H1 (cell line): ENCODE data around the gene USP13. TPM values are rescaled to one million over a fixed set of nuclear protein-coding genes. Genes with fewer than 3 reads are reported as not detected.

Experiments
- CTCF ChIA-PET: fragments of 300-600 bp; sonication (Branson Sonifier 250); formaldehyde crosslinking; loops from one replicate; lab custom pipeline; 2021; ENCODE audit not compliant: partially characterized antibody; lab: Charles Lee
- POLR2A ChIA-PET: fragments of 300-600 bp; sonication (Branson Sonifier 250); formaldehyde crosslinking; loops from one replicate; lab custom pipeline; 2021; ENCODE audit warnings: inconsistent platforms; ENCODE audit not compliant: partially characterized antibody; lab: Charles Lee
- DNase-seq, 2 experiments: peaks; one replicate each; pipeline versions ENCODE4 v3.0.0 to v3.0.0-alpha.2; 2010 to 2022; ENCODE audit warnings: low spot score in 2 of 2, low read depth in 1 of 2, mixed read lengths in 1 of 2
- FAIRE-seq: peaks from 2 replicates; lab custom pipeline; 2011; peaks lifted over from hg19 to GRCh38; lab: Jason Lieb, UNC
- H2AFZ ChIP-seq: 2 replicates; pipeline ENCODE4 v1.8.1; 2012; ENCODE audit warnings: low read length, inconsistent platforms
- H2AK5ac ChIP-seq: 2 replicates; pipeline ENCODE4 v1.6.1; 2013; ENCODE audit warnings: low read depth, low read length
- H2BK120ac ChIP-seq: replicated peaks from 2 replicates; pipeline ENCODE3; 2013; ENCODE audit warnings: low read depth, low read length, inconsistent platforms
- H2BK12ac ChIP-seq: 2 replicates; pipeline ENCODE4 v1.6.1; 2013; ENCODE audit warnings: low read depth, low read length
- H2BK15ac ChIP-seq: 2 replicates; pipeline ENCODE4 v1.6.1; 2013; ENCODE audit warnings: low read length
- H2BK20ac ChIP-seq: 2 replicates; pipeline ENCODE4 v1.6.1; 2013; ENCODE audit warnings: low read length
- H2BK5ac ChIP-seq: 2 replicates; pipeline ENCODE4 v1.6.1; 2013; ENCODE audit warnings: low read depth, low read length
- H3K14ac ChIP-seq: 2 replicates; pipeline ENCODE4 v1.6.1; 2013; ENCODE audit warnings: inconsistent platforms; ENCODE audit not compliant: insufficient read length
- H3K18ac ChIP-seq: 2 replicates; pipeline ENCODE4 v1.6.1; 2013; ENCODE audit warnings: low read length; ENCODE audit errors: extremely low read depth
- H3K23ac ChIP-seq: 2 replicates; pipeline ENCODE4 v1.6.1; 2013; ENCODE audit warnings: inconsistent platforms; ENCODE audit not compliant: insufficient read length
- H3K23me2 ChIP-seq: 2 replicates; pipeline ENCODE4 v1.6.1; 2013; ENCODE audit warnings: low read depth, low read length
- H3K27ac ChIP-seq: 2 replicates; pipeline ENCODE4 v1.6.1; 2011; ENCODE audit warnings: low read depth, low read length, inconsistent platforms
- H3K27me3 ChIP-seq, 4 experiments: replicated peaks in 1 of 4; 1 replicate in 1 of 4; 2 replicates in 3 of 4; pipeline versions ENCODE4 v1.6.1 to v1.8.1; 2011 to 2013; ENCODE audit warnings: low read length in 3 of 4, mild to moderate bottlenecking in 3 of 4, inconsistent platforms in 2 of 4, mixed read lengths in 2 of 4, moderate library complexity in 1 of 4; ENCODE audit not compliant: control insufficient read depth in 3 of 4, insufficient read depth in 3 of 4; ENCODE audit errors: extremely low read depth in 1 of 4
- H3K36me3 ChIP-seq, 4 experiments: 2 replicates each; pipeline versions ENCODE4 v1.6.1 to v1.8.1; 2011 to 2013; ENCODE audit warnings: mild to moderate bottlenecking in 4 of 4, low read length in 3 of 4, moderate library complexity in 2 of 4, control low read depth in 1 of 4, inconsistent platforms in 1 of 4; ENCODE audit not compliant: insufficient read depth in 4 of 4, control insufficient read depth in 2 of 4
- H3K4ac ChIP-seq: replicated peaks from 2 replicates; pipeline ENCODE3; 2013; ENCODE audit warnings: low read length, low read depth, mixed read lengths, inconsistent platforms; ENCODE audit not compliant: insufficient read length
- H3K4me1 ChIP-seq, 4 experiments: replicated peaks in 1 of 4; 1 replicate in 1 of 4; 2 replicates in 3 of 4; pipeline versions ENCODE4 v1.6.1 to v1.8.1; 2011 to 2013; ENCODE audit warnings: low read length in 3 of 4, inconsistent platforms in 2 of 4, mixed read lengths in 1 of 4; ENCODE audit not compliant: insufficient read depth in 4 of 4, control insufficient read depth in 3 of 4
- H3K4me2 ChIP-seq, 2 experiments: 2 replicates each; pipeline versions ENCODE4 v1.6.1 to v1.8.1; 2011 to 2013; ENCODE audit warnings: low read depth in 2 of 2, low read length in 2 of 2, control low read depth in 1 of 2, inconsistent platforms in 1 of 2, mild to moderate bottlenecking in 1 of 2; ENCODE audit not compliant: insufficient read depth in 1 of 2
- H3K4me3 ChIP-seq, 4 experiments: fragments of 200-600, 300-600 bp in 1 of 4; sonication (generic), shearing (Covaris generic), sonication (Bioruptor Twin) in 1 of 4; 2 replicates each; pipeline versions ENCODE4 v1.5.1 to v1.8.1; 2011 to 2016; ENCODE audit warnings: low read length in 4 of 4, low read depth in 3 of 4, control low read depth in 2 of 4, inconsistent platforms in 2 of 4, mild to moderate bottlenecking in 2 of 4, mixed read lengths in 1 of 4, moderate library complexity in 1 of 4; ENCODE audit not compliant: insufficient read depth in 2 of 4; ENCODE audit errors: extremely low read depth in 1 of 4
- H3K56ac ChIP-seq: replicated peaks from 2 replicates; pipeline ENCODE3; 2013; ENCODE audit warnings: low read depth, mild to moderate bottlenecking, mixed read lengths, low read length, inconsistent platforms; ENCODE audit not compliant: insufficient read length
- H3K79me1 ChIP-seq: 2 replicates; pipeline ENCODE4 v1.6.1; 2013; ENCODE audit warnings: low read depth, low read length, control low read depth
- H3K79me2 ChIP-seq, 2 experiments: 2 replicates each; pipeline versions ENCODE4 v1.6.1 to v1.8.1; 2012 to 2013; ENCODE audit warnings: low read length in 2 of 2, mild to moderate bottlenecking in 2 of 2, inconsistent platforms in 1 of 2; ENCODE audit not compliant: insufficient read depth in 2 of 2, control insufficient read depth in 1 of 2
- H3K9ac ChIP-seq, 4 experiments: replicated peaks in 1 of 4; 1 replicate in 1 of 4; 2 replicates in 3 of 4; pipeline versions ENCODE4 v1.6.1 to v1.8.1; 2011 to 2013; ENCODE audit warnings: low read depth in 3 of 4, low read length in 3 of 4, control low read depth in 2 of 4, mild to moderate bottlenecking in 2 of 4, moderate library complexity in 2 of 4, inconsistent platforms in 1 of 4; ENCODE audit errors: extremely low read depth in 1 of 4
- H3K9me3 ChIP-seq, 2 experiments: 2 replicates each; pipeline versions ENCODE4 v1.6.1 to v1.8.1; 2012 to 2013; ENCODE audit warnings: mild to moderate bottlenecking in 2 of 2, moderate library complexity in 2 of 2, control low read depth in 1 of 2, inconsistent platforms in 1 of 2, low read depth in 1 of 2, low read length in 1 of 2, mixed read lengths in 1 of 2; ENCODE audit not compliant: insufficient read depth in 2 of 2
- H4K20me1 ChIP-seq, 2 experiments: replicated peaks in 1 of 2; 2 replicates each; pipeline versions ENCODE3 to v1.8.1; 2011 to 2013; ENCODE audit warnings: inconsistent platforms in 2 of 2, low read length in 2 of 2, mild to moderate bottlenecking in 1 of 2; ENCODE audit not compliant: insufficient read depth in 2 of 2, control insufficient read depth in 1 of 2
- H4K5ac ChIP-seq: 2 replicates; pipeline ENCODE4 v1.6.1; 2013; ENCODE audit warnings: low read length, low read depth, mixed read lengths, inconsistent platforms; ENCODE audit not compliant: insufficient read length
- H4K8ac ChIP-seq: 2 replicates; pipeline ENCODE4 v1.8.0; 2013; ENCODE audit warnings: mild to moderate bottlenecking, moderate library complexity, low read length, inconsistent platforms; ENCODE audit not compliant: insufficient read depth; ENCODE audit errors: extremely low read depth
- H4K91ac ChIP-seq: replicated peaks from 2 replicates; pipeline ENCODE3; 2013; ENCODE audit warnings: low read length, mixed read lengths, inconsistent platforms; ENCODE audit not compliant: insufficient read length
- ATF2 ChIP-seq: IDR thresholded peaks from 2 replicates; pipeline ENCODE4 v1.6.1; 2012; ENCODE audit warnings: low read length, inconsistent platforms
- CREB1 ChIP-seq: IDR thresholded peaks from 2 replicates; pipeline ENCODE4 v1.6.1; 2012; ENCODE audit warnings: inconsistent platforms
- CTCF ChIP-seq, 3 experiments: IDR thresholded peaks; 1 replicate in 2 of 3; 2 replicates in 1 of 3; pipeline versions ENCODE4 v1.5.1 to v1.6.1; 2011; ENCODE audit warnings: low read length in 3 of 3, mild to moderate bottlenecking in 3 of 3, inconsistent platforms in 2 of 3, low read depth in 1 of 3, moderate library complexity in 1 of 3; ENCODE audit not compliant: insufficient read depth in 1 of 3; ENCODE audit errors: control extremely low read depth in 1 of 3
- MAX ChIP-seq: IDR thresholded peaks from 2 replicates; pipeline ENCODE4 v1.6.1; 2012; ENCODE audit warnings: inconsistent platforms
- NANOG ChIP-seq: IDR thresholded peaks from 2 replicates; pipeline ENCODE4 v1.6.1; 2011; ENCODE audit warnings: low read length, low read depth, mild to moderate bottlenecking, inconsistent platforms; ENCODE audit not compliant: insufficient read depth, poor library complexity, severe bottlenecking
- SUZ12 ChIP-seq: fragments of 200-600 bp; sonication (generic); IDR thresholded peaks from 2 replicates; pipeline ENCODE4 v1.6.1; 2012; ENCODE audit warnings: mild to moderate bottlenecking, inconsistent platforms, low read length, moderate library complexity, mixed read lengths
- TCF12 ChIP-seq: IDR thresholded peaks from 2 replicates; pipeline ENCODE4 v1.6.1; 2011; ENCODE audit warnings: low read depth, mild to moderate bottlenecking, low read length
- USF2 ChIP-seq: IDR thresholded peaks from 2 replicates; pipeline ENCODE4 v1.6.1; 2011; ENCODE audit warnings: low read length, improper control_type of control experiment
- WGBS, 2 experiments: shearing (Covaris generic) in 1 of 2; methylation state at CpG; one replicate each; pipeline versions ENCODE4 v1.1.6 to v1.1.7; 2013 to 2015; ENCODE audit warnings: low lambda C conversion rate in 2 of 2, mixed read lengths in 2 of 2, inconsistent platforms in 1 of 2, low coverage in 1 of 2, missing lambda C conversion rate in 1 of 2; ENCODE audit not compliant: insufficient replicate concordance in 2 of 2, insufficient coverage in 1 of 2, insufficient read length in 1 of 2; ENCODE audit errors: extremely low coverage in 1 of 2, missing lambda C conversion rate in 1 of 2; 5-methylcytosine and 5-hydroxymethylcytosine counted together
- polyA plus RNA-seq, 7 experiments: library from polyadenylated mRNA; depleted of rRNA in 3 of 7; stranded (reverse) in 5 of 7; unstranded in 2 of 7; fragments of >200 nt in 5 of 7; fragments of 200-250 nt in 2 of 7; gene quantifications; 1 replicate in 5 of 7; 2 replicates in 1 of 7; 4 replicates in 1 of 7; pipeline versions ENCODE4 v1.2.1 to v1.2.3, GENCODE V29; 2011 to 2013; ENCODE audit warnings: missing spikeins in 2 of 7, mixed read lengths in 2 of 7
- total RNA-seq: library from RNA; stranded (reverse); fragmentation: NEBNext Ultra II Directional; extraction: Animal tissue kit (Norgen Biotek cat#: 25700); gene quantifications from 2 replicates; pipeline ENCODE4 v1.2.1, GENCODE V29; 2021

The USP13 gene
- total and polyA plus RNA-seq, 2 of the 8 experiments (the other 6 are each of a cell fraction or from before 2014, with no cell fraction given): 7.9 to 25.9 TPM

GRCh38 chr3:179624451-179624850 is 28.4 kb upstream of the USP13 start:
- H2BK12ac ChIP-seq: no peak overlapping the region
- H3K14ac ChIP-seq: no peak overlapping the region
- ChIA-PET POLR2A (no interaction called here), CTCF (interaction anchor here (0.7 kb wide), 1 partner anchor 28 kb away, joined by 3 read pairs; no protein-coding TSS in a partner anchor)
- H3K56ac ChIP-seq: no peak overlapping the region
- no peaks in the 10 kb centered on the region for H3K4me1 ChIP-seq
- H3K79me2 ChIP-seq: 0 out of 4 replicates have a peak, but pooled peaks cover 0 to 3% of the 10 kb centered on the region in 2 experiments
- H3K4me2 ChIP-seq: no peak overlapping the region
- no peak overlapping the region for H4K8ac ChIP-seq
- H2BK15ac ChIP-seq: no peak overlapping the region
- no peaks in the 10 kb centered on the region for H4K20me1 ChIP-seq
- no peak overlapping the region for H3K18ac ChIP-seq
- no peaks in the 10 kb centered on the region for H3K27me3 ChIP-seq
- H2BK20ac ChIP-seq: no peak overlapping the region
- no peak overlapping the region for H3K4ac ChIP-seq
- no peak overlapping the region for H3K23ac ChIP-seq
- no peaks in the 10 kb centered on the region for H3K79me1 ChIP-seq
- peaks cover 2 to 38% (median 9%) of the 10 kb centered on the region in 4 experiments; a peak in 5 of 8 replicates for H3K36me3 ChIP-seq
- DNase-seq (no peak), FAIRE-seq (no peak)
- H3K23me2 ChIP-seq: no peaks in the 10 kb centered on the region; the same call in 1 of the 2 replicates
- no peak overlapping the region for H2BK5ac ChIP-seq
- no peak overlapping the region for H3K27ac ChIP-seq
- no peaks in the 10 kb centered on the region for H3K9me3 ChIP-seq
- 85% methylated on average over 2 of the region's 3 CpGs; no CpG with 5 or more reads in 1 of the 2 experiments for WGBS, 2 experiments
- no peak overlapping the region for H4K91ac ChIP-seq
- H2AFZ ChIP-seq: no peak overlapping the region
- H2BK120ac ChIP-seq: no peak overlapping the region
- H3K9ac ChIP-seq: no peak overlapping the region
- H4K5ac ChIP-seq: no peak overlapping the region
- no peak overlapping the region for H2AK5ac ChIP-seq
- no peak overlapping the region for H3K4me3 ChIP-seq
- TF ChIP-seq ATF2 (no peak), MAX (no peak), TCF12 (no peak), CTCF (IDR thresholded peaks at IDR 0.05; ENCODE audit: control extremely low read depth in 1 of 3, insufficient read depth in 1 of 3, low read depth in 1 of 3, low read length in 3 of 3) (no peak), CREB1 (no peak), NANOG (no peak), USF2 (no peak), SUZ12 (no peak)
